Effector memory CD8-positive, alpha-beta T cell (primary cell): ENCODE results near the gene JAKMIP3.

Experiments used
- ATAC-seq: fragments of 150-1000 bp; cut with Tn5 transposase; replicated peaks from 2 replicates; pipeline ENCODE4 v1.10.0; 2021; ENCODE audit warnings: mild to moderate bottlenecking, moderate library complexity
- DNase-seq, 3 experiments: peaks; one replicate each; pipeline ENCODE4 v3.0.0; 2021
- H3K27ac Mint-ChIP-seq, 2 donors: one replicate each; pipeline ENCODE4 v1.8.0; 2022; ENCODE audit warnings: mild to moderate bottlenecking in 2 of 2, mixed read lengths in 2 of 2, moderate library complexity in 2 of 2
- H3K27me3 Mint-ChIP-seq, 2 donors: one replicate each; pipeline ENCODE4 v1.8.0; 2022; ENCODE audit warnings: mixed read lengths in 2 of 2
- H3K36me3 Mint-ChIP-seq: one replicate; pipeline ENCODE4 v1.8.0; 2022; ENCODE audit warnings: mild to moderate bottlenecking, moderate library complexity, mixed read lengths; ENCODE audit not compliant: insufficient read depth
- H3K4me1 Mint-ChIP-seq, 2 donors: one replicate each; pipeline ENCODE4 v1.8.0; 2022; ENCODE audit warnings: low read depth in 2 of 2, mixed read lengths in 2 of 2
- H3K4me3 Mint-ChIP-seq, 2 donors: one replicate each; pipeline ENCODE4 v1.8.0; 2022; ENCODE audit warnings: mild to moderate bottlenecking in 2 of 2, mixed read lengths in 2 of 2, moderate library complexity in 2 of 2
- H3K9me3 Mint-ChIP-seq, 2 donors: one replicate each; pipeline ENCODE4 v1.8.0; 2022; ENCODE audit warnings: mixed read lengths in 2 of 2

The JAKMIP3 gene

DNA sequence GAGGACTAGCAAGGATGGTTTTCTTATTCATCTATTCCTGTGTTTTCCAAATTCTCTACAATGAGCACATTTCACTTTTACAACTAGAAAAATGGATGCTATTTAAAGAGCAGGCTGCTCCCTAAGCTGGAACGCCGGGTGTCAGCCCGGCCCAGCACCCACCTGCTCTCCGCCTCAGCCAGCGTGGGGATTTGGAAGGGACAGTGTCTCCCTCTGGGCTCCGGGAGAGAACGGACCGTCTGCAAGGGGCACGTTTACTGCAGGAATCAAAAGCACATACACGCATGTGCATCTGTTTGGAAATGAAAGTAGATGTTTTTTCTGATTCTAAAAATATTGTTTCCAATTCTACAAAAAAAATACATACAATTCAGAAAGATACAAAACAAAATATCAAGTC is 2.3 kb upstream of the JAKMIP3 start:
- Mint-ChIP-seq H3K27me3 (peaks cover 31 to 60% of the 10 kb centered on the region in 2 donors), H3K4me1 (peaks cover 0 to 7% of the 10 kb centered on the region in 2 donors), H3K36me3 (peaks cover 3% of the 10 kb centered on the region), H3K9me3 (no peaks in the 10 kb centered on the region), H3K27ac (no peak overlapping the region), H3K4me3 (no peak overlapping the region)
- ATAC-seq (no peak), DNase-seq (no peak)

DNA sequence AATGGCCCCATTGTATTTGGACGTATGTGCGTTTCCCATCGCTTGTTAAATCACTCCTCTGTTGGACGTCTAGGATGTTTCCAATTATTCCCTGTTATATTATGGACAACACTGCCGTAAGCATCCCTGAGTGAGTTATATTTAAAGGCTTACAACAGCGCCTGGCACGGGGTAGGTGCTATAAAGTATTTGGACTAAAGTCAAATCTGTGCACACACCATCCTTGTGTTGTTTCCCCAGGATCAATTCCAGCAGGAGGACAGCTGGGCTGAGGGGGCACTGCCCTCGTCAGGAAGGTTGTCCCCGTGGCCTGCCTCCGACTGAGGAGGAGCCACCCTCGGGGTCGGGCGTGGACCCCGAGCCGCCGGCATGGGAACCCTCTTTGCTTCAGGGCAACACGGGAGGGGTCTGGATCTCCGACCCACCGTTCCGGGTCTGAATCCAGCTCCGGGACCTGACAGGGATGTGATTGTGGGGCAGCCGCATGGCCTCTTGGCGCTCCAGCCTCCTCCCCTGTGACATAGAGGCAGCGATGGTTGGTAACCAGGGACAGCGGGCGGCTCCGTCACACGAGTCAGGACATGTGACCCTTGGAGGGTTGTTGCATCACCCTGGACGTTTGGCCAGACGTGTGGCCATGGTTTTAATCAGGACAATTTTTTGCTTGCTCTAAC is 1.5 kb upstream of the JAKMIP3 start:
- ATAC-seq: no peak
- peaks cover 3% of the 10 kb centered on the region for H3K36me3 Mint-ChIP-seq
- DNase-seq: no peak
- H3K27me3 Mint-ChIP-seq: peaks cover 31 to 61% of the 10 kb centered on the region in 2 donors
- H3K4me3 Mint-ChIP-seq: peak overlapping the region in 1 of 2 donors; percentile 27
- no peaks in the 10 kb centered on the region for H3K9me3 Mint-ChIP-seq
- H3K4me1 Mint-ChIP-seq: peaks cover 0 to 7% of the 10 kb centered on the region in 2 donors
- no peak overlapping the region for H3K27ac Mint-ChIP-seq

GRCh38 chr10:132064771-132065437 is 842 bp upstream of the JAKMIP3 start:
- DNase-seq (no peak), ATAC-seq (no peak)
- H3K27me3 Mint-ChIP-seq: peaks cover 25 to 61% of the 10 kb centered on the region in 2 donors
- peaks cover 3% of the 10 kb centered on the region for H3K36me3 Mint-ChIP-seq
- no peak overlapping the region for H3K27ac Mint-ChIP-seq
- H3K9me3 Mint-ChIP-seq: no peaks in the 10 kb centered on the region
- peaks cover 0 to 9% of the 10 kb centered on the region in 2 donors for H3K4me1 Mint-ChIP-seq
- H3K4me3 Mint-ChIP-seq: peak overlapping the region in 1 of 2 donors; percentile 77

- DNase-seq: no peak
- peaks cover 3% of the 10 kb centered on the region for H3K36me3 Mint-ChIP-seq
- peak overlapping the region; percentile 63 to 77 for H3K4me3 Mint-ChIP-seq
- H3K27me3 Mint-ChIP-seq: peaks cover 30 to 61% of the 10 kb centered on the region in 2 donors
- H3K4me1 Mint-ChIP-seq: peaks cover 0 to 9% of the 10 kb centered on the region in 2 donors
- no peaks in the 10 kb centered on the region for H3K9me3 Mint-ChIP-seq
- no peak for ATAC-seq
- no peak overlapping the region for H3K27ac Mint-ChIP-seq
Observed at GRCh38 chr10:132066186-132066585, 440 bp downstream of the JAKMIP3 start.

- Mint-ChIP-seq H3K27me3 (peaks cover 30 to 55% of the 10 kb centered on the region in 2 donors), H3K9me3 (no peaks in the 10 kb centered on the region)
Observed at GRCh38 chr10:132066812-132067211, 1.1 kb downstream of the JAKMIP3 start.

GRCh38 chr10:132068431-132069121 is 2.8 kb downstream of the JAKMIP3 start:
- H3K4me1 Mint-ChIP-seq: peaks cover 0 to 9% of the 10 kb centered on the region in 2 donors
- H3K27me3 Mint-ChIP-seq: peaks cover 22 to 54% of the 10 kb centered on the region in 2 donors
- H3K27ac Mint-ChIP-seq: no peak overlapping the region
- H3K36me3 Mint-ChIP-seq: no peaks in the 10 kb centered on the region
- DNase-seq (no peak), ATAC-seq (no peak)
- no peaks in the 10 kb centered on the region for H3K9me3 Mint-ChIP-seq
- H3K4me3 Mint-ChIP-seq: no peak overlapping the region

More at GRCh38 chr10:132066812-132067211, 1.1 kb downstream of the JAKMIP3 start:
- H3K4me1 Mint-ChIP-seq: peaks cover 0 to 9% of the 10 kb centered on the region in 2 donors
- no peak overlapping the region for H3K4me3 Mint-ChIP-seq
- peaks cover 3% of the 10 kb centered on the region for H3K36me3 Mint-ChIP-seq
- DNase-seq (no peak), ATAC-seq (no peak)
- no peak overlapping the region for H3K27ac Mint-ChIP-seq

DNA sequence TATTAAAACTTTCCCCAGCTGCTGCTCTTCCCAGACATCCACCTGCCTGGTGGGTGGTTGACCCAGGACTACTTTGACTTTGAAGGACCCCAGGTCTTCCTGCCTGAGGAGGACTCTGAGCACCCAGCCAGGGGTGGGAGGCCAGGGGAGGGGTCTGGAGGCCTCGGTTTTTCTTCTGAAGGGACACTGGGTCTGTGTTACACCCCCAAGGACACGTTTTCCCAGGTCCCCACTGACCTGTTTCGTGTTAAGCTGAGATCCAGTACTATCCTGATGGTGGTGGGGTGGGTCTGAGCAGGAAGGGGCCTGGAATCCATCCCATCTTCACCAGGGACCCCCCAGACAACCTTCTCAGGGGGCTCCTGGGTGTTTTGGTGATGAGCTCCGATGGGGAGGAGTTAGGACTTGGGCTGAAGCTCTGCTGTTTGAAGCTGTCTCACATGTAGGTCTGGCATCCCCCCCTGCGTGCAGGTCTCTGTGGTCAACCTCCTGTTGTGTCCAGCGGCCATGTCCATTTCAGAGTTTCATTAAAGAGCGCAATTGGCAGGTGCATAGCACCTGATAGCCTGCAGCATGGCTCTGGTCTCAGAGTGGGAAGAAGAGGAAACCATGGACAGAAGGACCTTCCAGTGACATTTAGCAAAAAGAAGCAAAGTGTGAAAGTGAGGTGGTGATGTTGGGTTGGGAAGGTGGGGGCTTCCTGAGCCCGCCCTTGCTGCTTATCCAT is 3.5 kb downstream of the JAKMIP3 start:
- Mint-ChIP-seq H3K36me3 (no peaks in the 10 kb centered on the region), H3K9me3 (no peaks in the 10 kb centered on the region), H3K4me1 (peaks cover 0 to 9% of the 10 kb centered on the region in 2 donors), H3K27ac (no peak overlapping the region), H3K27me3 (peaks cover 22 to 55% of the 10 kb centered on the region in 2 donors), H3K4me3 (no peak overlapping the region)
- no peak for ATAC-seq
- no peak for DNase-seq

DNA sequence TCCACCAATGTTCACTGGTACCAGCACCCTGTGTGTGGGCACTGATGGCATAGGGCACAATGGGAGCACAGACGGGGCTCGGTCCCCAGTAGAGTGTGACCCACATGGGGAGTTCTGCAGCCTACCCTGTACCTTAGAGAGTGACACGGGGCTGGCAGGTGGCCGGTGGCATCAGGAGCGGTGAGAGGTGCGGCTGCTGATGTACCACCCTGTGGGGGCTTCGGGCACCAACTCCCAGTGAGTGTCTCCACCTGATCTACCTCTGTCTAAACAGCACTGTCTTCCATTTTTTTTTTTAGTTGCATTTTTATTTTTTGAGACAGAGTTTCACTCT is 4.1 kb downstream of the JAKMIP3 start:
- Mint-ChIP-seq H3K36me3 (no peaks in the 10 kb centered on the region), H3K4me3 (no peak overlapping the region), H3K9me3 (no peaks in the 10 kb centered on the region), H3K27me3 (peaks cover 22 to 55% of the 10 kb centered on the region in 2 donors), H3K4me1 (peaks cover 0 to 9% of the 10 kb centered on the region in 2 donors), H3K27ac (no peak overlapping the region)
- ATAC-seq (no peak), DNase-seq (no peak)

- DNase-seq (no peak), ATAC-seq (no peak)
- Mint-ChIP-seq H3K27ac (peak overlapping the region in 1 of 2 donors; percentile 49), H3K4me1 (peaks cover 0 to 6% of the 10 kb centered on the region in 2 donors), H3K9me3 (no peaks in the 10 kb centered on the region), H3K4me3 (no peak overlapping the region), H3K36me3 (no peaks in the 10 kb centered on the region), H3K27me3 (peaks cover 20 to 49% of the 10 kb centered on the region in 2 donors)
Observed at GRCh38 chr10:132070724-132071123, 5.0 kb downstream of the JAKMIP3 start.

DNA sequence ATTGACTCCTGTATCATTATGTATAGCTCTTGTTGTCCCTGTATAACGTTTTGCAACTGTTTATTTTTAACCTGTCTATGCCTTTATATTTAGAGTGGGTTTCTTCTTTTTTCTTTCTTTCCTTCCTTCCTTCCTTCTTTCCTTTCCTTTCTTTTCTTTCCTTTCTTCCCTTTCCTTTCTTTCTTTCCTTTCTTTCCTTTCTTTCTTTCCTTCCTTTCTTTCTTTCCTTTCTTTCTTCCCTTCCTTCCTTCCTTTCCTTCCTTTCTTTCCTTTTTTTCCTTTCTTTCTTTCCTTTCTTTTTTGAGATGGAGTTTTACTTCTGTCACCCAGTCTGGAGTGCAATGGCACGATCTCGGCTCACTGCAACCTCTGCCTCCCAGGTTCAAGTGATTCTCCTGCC is 5.9 kb downstream of the JAKMIP3 start:
- H3K4me3 Mint-ChIP-seq: no peak overlapping the region
- H3K9me3 Mint-ChIP-seq: no peaks in the 10 kb centered on the region
- peaks cover 24 to 53% of the 10 kb centered on the region in 2 donors for H3K27me3 Mint-ChIP-seq
- ATAC-seq: no peak
- no peak overlapping the region for H3K27ac Mint-ChIP-seq
- H3K36me3 Mint-ChIP-seq: no peaks in the 10 kb centered on the region
- H3K4me1 Mint-ChIP-seq: peaks cover 0 to 1% of the 10 kb centered on the region in 2 donors
- no peak for DNase-seq

DNA sequence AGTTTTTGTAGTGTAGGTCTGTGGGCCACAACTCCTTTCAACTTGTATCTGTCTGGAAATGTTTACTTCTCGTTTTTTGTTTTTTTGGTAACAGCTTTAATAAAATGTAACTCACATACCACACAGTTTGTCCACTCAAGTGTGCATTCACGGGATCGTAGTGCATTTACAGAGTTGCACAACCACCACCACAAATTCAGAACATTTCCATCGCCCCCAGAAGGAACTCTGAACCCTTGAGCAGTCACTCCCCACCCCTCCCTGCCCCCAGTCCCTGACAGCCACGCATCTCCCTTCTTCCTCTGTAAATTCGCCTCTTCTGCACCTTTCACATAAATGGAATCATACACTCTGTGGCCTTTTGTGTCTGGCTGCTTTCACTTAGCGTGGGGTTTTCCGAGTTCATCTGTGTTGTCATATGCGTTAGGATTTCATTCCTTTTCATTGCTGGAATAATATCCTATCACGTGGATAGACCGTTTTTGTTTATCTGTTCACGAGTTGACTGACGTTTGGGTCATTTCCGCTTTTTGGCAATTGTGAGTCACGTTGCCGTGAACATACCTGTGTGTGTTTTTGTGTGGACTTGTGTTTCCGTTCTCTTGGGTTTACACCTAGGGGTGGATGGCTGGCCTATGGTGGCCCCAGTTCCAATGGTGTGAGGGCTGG is 10.3 kb downstream of the JAKMIP3 start:
- H3K4me1 Mint-ChIP-seq: no peaks in the 10 kb centered on the region
- H3K9me3 Mint-ChIP-seq: no peaks in the 10 kb centered on the region
- peaks cover 43 to 45% of the 10 kb centered on the region in 2 donors for H3K27me3 Mint-ChIP-seq
- no peaks in the 10 kb centered on the region for H3K36me3 Mint-ChIP-seq
- ATAC-seq (no peak), DNase-seq (no peak)
- H3K4me3 Mint-ChIP-seq: no peak overlapping the region
- H3K27ac Mint-ChIP-seq: no peak overlapping the region

GRCh38 chr10:132076578-132077081 is 10.9 kb downstream of the JAKMIP3 start:
- H3K9me3 Mint-ChIP-seq: no peaks in the 10 kb centered on the region

DNA sequence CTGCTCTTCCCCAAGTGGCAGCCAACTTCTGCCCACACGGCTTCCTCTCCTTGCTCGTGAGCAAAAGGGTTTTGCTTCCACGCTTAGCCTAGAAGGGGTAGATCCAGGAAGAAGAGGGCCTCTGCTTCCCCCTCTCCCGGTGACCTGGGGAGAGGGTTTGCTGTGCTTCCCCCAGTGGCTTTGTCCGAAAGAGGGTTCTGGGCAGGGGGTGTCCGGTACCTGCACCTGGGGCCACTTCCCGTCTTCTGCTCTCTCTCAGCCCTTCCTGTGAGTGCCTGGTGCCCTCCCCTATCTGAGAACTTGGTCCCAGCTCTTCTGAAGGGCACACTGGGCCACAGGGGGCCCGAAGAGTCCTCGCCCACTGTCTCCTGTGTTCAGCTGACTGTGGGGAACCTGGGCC is 11.3 kb downstream of the JAKMIP3 start:
- Mint-ChIP-seq H3K4me3 (no peak overlapping the region), H3K27me3 (peaks cover 34 to 56% of the 10 kb centered on the region in 2 donors), H3K4me1 (no peaks in the 10 kb centered on the region), H3K9me3 (no peaks in the 10 kb centered on the region), H3K27ac (no peak overlapping the region), H3K36me3 (no peaks in the 10 kb centered on the region)
- DNase-seq (no peak), ATAC-seq (no peak)

More at GRCh38 chr10:132076578-132077081, 10.9 kb downstream of the JAKMIP3 start:
- ATAC-seq (no peak), DNase-seq (no peak)
- Mint-ChIP-seq H3K36me3 (no peaks in the 10 kb centered on the region), H3K4me1 (no peaks in the 10 kb centered on the region), H3K4me3 (no peak overlapping the region), H3K27ac (no peak overlapping the region), H3K27me3 (peaks cover 37 to 51% of the 10 kb centered on the region in 2 donors)
